Right renal cortex interstitium (tissue), 3 donors: ENCODE results near the gene CGB8. TPM values are rescaled to one million over a fixed set of nuclear protein-coding genes. Genes with fewer than 3 reads are reported as not detected.
"Not testable (repeated sequence)": the region's sequence is repeated elsewhere in the genome, so short reads cannot be mapped to it uniquely, and the experiment has no call there.

Experiments
- DNase-seq, 3 donors: peaks; one replicate each; pipeline ENCODE4 v3.0.0-alpha.2; 2013; ENCODE audit warnings: low read depth in 3 of 3, low spot score in 2 of 3
- polyA plus RNA-seq, 3 donors: library from polyadenylated mRNA; unstranded; fragments of 120-200 nt; gene quantifications; one replicate each; pipeline ENCODE4 v1.2.1, GENCODE V29; 2013; ENCODE audit not compliant: insufficient read length in 3 of 3

CGB8 gene
- polyA plus RNA-seq, 3 donors = not detected

DNA sequence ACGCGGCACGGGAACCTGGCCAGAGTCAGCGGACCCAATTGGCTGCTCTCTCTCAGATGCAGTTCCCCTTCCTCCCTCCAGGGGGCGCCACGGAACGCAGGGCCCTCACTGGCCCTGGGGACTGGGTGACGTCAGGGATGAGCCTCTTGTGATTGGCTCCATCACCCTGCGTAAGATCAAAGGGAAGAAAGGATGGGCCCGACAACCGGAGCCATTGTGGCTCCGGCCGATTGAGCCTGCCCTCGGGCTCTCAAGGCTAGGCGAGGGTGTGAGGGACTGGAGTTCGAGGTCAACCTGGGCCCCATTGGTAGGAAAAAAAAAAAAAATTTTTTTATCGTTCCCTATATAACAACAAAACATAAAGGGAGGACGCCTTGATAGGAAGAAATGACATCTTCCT, 12.1 kb downstream of the CGB8 start, which contains the start of gene CGB1:
CGB1 (minus strand) TSS at position 81 of the 400 bp plus-strand sequence. CDS start 184 bp downstream, outside the sequence.
- not testable (repeated sequence) for DNase-seq

DNA sequence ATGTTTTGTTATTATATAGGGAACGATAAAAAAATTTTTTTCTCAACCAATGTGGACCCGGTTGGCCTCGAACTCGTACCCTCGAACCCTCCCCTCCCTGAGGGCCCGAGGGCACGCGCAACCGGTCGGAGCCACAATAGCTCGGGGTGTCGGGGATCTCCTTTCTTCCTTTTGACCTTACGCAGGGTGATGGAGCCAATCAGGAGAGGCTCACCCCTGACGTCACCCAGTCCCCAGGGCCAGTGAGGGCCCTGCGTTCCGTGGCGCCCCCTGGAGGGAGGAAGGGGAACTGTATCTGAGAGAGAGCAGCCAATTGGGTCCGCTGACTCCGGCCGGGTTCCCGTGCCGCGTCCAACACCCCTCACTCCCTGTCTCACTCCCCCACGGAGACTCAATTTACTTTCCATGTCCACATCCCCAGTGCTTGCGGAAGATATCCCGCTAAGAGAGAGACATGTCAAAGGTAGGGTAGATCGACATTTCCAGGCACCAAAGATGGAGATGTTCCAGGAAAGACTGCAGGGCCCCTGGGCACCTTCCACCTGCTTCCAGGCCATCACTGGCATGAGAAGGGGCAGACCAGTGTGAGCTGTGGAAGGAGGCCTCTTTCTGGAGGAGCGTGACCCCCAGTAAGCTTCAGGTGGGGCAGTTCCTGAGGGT, 17.1 kb downstream of the CGB8 start, which contains the start of gene CGB2:
CGB2 (plus strand) TSS at position 249 of the 660 bp plus-strand sequence; CDS start at position 455, 206 bp downstream.
- DNase-seq = not testable (repeated sequence)

GRCh38 chr19:49030323-49030722, 18.6 kb downstream of the CGB8 start:
- DNase-seq = not testable (repeated sequence)

DNA sequence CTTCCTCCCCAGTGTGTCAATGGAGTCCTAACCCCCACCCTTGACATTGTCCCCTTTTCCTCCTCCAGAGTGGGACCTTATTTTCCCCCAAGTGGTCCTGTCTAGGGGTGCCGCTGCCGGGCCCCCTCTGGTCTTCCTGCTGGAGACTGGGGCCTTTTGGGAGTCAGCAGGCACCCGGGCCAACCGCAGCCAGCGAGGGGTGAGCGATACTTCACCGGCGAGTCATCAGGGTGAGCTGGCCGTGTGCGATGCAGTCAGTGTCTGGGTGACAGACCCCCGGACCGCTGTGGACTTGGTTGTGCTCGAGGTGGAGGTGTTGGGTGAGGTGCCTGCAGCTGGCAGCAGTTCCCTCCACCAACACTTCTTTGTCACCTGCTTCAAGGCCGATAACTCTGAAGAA, 19.2 kb downstream of the CGB8 start:
- not testable (repeated sequence) for DNase-seq

DNA sequence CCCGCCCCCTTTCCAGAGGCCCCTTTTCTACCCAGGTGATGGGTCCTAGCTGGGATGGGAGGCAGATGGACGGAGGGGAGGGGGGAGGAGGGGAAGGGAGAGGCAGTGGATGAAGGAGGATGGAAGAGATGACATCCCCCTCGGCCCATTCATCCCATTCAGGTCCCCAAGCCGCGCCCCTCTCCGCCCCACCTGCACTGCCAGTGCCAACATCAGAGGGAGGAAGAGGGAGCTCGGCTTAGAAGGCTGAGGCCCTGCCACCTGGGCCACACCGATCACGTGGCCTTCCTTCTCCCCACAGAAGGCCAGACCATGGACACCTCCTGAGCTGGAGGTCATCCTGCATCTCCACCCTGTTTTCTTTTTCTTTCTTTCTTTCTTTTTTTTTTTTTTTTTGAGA, 20.2 kb downstream of the CGB8 start:
- DNase-seq = not testable (repeated sequence)

- DNase-seq = not testable (repeated sequence)
Measured at GRCh38 chr19:49025599-49025998, 23.3 kb downstream of the CGB8 start.

DNA sequence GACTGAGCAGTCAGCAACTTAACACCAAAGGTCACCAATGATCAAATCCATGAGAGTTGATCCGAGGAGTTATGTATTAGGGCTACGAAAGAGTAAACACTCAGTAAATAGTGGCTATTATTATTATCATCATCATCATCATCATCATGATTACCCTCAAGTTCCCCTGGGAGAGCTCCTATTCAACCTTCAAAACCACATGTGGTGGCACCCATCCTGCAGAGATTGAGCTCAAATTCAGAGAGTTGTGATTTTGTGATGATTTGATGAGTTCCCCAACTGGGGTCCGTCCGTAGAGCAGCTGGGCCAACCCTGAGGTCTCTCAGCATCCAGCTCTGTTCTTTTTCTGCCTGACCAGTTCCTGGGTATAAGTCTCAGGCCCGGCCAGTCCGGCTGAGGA, 23.8 kb downstream of the CGB8 start:
- not testable (repeated sequence) for DNase-seq

- not testable (repeated sequence) for DNase-seq
Measured at GRCh38 chr19:49024233-49024632, 24.7 kb downstream of the CGB8 start, which contains the start of gene CGB3. Gene CGB3 (minus strand): TSS chr19:49024333. CDS start chr19:49023971, 362 bp downstream.

DNA sequence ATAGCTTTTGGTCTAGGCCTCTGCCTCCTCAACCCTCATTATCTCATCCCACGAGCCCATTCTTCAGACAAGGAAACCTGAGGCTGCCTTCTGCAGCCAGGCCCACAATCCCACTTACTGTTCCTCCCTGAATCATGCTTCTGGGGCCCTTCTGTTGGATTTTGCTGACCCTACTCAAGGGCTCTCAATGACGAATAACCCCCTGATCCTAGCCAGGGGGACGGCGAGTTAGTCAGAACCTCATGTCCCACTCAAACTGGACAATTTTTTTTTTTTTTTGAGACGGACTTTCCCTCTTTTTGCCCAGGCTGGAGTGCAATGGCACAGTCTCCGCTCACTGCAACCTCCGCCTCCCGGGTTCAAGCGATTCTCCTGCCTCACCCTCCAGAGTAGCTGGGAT, 26.8 kb downstream of the CGB8 start:
- no peak for DNase-seq

DNA sequence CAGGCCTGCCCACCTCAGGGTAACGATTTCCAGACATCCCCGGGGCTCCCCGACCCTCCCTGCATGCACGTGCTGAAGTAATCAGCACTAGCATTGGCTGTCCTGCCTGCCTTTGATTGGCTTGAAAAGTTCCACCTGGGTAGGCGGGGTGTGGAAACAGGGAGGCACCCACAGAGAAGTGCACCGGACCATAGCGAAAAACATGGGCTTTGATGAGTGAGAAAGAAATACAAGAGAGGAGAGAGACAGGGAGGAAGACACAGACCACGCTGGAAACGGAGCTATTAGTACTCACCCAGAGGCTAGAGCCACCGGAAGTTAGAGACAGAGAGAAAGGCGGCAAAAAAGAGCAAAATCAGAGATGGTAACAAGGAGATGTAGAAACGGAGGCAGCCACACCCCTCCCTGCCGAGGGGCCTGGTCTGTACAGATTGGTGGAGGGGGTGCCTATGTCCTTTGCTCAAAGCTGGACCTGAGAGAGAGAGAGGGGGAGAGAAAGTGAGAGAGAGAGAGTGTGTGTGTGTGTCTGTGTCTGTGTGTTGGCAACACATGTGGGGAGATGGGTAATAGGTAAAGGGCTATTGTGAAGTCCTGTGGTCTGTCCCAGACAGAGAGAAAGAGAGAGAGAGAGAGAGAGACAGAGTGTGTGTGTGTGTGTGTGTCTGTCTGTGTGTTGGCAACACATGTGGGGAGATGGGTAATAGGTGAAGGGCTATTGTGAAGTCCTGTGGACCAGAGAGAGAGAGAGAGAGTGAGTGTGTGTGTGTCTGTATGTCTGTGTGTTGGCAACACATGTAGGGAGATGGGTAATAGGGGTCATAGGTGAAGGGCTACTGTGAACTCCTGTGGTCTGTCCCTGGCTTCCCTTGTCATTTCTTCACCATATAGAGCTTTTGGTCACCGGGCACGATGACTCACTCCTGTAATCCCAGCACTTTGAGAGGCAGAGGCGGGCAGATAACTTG, 27.7 kb downstream of the CGB8 start:
- DNase-seq = no peak

DNA sequence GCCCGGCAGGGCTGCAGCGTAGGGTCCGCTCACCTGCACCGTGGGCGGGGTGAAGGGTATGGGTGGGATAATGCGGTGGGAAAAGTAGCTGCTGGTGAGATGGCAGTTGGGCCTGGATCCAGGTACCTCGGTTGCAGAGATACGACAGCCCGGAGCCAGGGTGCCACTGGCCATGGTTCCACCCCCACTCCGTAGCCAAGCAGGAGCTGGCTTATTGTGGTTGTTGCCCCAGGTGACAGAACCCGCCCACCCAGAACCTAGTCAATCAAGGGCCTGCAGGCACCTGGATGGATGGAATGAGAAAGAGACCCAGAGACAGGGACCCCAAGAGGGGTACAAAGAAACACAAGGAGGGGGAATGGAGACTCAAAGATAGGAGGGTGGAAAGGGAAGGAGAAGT, 28.6 kb downstream of the CGB8 start:
- DNase-seq = no peak

DNA sequence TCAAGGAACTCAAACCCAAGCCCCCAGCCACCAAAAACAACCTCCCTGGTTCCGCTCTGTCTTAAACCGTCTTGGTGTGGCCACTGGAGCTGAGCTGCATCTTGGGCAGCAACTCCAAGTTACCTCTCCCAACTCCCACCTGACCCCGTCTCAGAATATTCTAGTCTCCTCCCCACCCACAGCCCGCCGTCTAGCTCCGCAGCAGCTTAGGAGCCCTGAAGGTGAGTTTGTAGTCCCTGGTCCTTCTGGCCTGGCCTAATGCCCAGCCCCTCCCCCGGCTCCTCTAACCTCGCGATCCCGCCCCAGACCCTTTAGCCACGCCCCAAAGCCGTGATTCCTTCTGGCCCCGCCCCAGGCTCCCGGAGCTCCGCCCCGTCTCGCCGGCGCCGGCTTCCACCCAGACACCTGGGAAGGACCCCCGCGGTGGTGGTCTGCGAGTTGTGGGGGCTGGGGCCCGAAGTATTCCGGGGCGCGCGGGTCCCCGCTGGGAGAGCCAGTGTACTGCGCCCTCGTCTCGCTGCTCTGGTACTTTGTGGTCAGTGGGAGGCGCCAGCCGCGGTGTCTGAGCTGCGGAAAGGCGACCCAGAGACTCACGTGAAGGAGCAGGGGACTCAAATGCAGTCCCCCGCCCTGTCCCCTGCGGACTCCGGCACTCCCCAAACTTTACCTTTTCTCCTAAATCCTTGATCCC, 29.5 kb downstream of the CGB8 start:
- DNase-seq = no peak

DNA sequence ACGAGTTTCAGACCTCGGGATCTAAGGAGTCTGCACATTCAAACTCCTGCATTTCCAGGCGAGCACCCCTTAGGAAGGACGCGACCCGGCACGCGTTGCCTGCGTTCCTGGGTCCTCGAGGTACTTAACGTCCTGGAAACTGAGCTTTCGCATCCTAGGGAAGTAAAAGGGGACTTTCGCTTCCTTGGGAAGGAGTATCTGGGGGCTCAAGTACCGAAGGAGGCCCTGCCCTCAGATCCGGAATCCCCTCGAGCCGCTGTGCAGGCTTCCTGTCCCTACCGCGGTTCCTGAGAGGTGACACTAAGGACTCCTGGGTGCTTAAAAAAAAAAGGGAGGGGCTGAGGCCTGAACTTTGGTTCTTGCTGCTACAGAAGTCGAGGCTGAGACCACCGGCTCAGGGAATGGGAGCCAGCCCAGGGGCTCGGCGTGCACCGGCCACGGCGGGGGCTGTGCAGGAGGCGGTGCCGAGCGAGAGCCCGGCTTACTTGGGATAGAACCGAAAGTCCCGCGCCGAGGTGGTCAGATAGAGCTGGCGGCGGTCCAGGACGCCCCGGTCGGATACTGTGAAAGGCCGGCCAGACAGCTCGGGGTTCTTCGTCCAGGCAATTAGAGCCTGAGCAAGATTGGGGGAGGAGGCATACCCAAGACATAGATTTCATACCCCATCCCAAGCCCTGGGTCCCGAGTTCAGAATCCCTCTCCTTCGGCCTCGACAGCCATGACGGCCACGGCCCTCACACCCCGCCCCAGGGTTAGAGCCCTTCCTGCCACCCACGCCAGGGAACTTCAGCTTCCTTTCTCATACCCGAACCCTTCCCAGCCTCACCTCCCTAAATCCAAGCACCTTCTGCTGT, 30.3 kb downstream of the CGB8 start:
- DNase-seq = not testable (repeated sequence)

GRCh38 chr19:49017666-49018351, 31.1 kb downstream of the CGB8 start:
- DNase-seq = no peak

DNA sequence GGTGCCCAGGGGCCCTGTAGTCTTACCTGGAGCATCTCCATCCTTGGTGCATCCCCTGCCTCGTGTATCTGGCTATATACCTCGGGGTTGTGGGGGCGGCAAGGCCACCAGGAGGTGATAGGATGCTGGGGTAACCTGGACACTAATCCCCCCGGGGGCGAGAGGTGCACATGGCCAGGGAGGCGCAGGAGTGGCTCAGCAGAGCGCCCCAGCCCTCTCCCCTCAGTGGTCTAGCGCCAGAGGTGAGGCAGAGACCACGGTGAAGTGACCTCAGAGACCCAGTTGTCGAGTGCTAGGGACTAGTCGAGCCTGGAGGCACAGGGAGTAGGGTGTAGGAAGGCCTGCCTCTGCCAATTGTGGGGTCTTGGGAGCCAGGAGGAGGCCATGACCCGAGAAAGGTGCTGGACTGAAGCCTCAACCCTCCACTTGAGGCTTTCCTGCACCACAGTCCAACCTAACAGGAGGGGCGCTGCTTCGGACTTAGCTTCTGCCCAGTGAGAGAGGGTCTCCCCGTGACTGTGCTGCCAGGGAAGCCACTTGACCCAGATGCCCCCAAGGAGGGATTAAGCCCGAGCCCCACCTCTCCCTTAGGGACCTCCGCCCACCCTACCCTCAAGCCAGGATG, 31.8 kb downstream of the CGB8 start, which contains the start of gene LHB:
LHB (minus strand) TSS at position 51 of the 625 bp plus-strand sequence; CDS start at position 41, 10 bp downstream.
- no peak for DNase-seq

DNA sequence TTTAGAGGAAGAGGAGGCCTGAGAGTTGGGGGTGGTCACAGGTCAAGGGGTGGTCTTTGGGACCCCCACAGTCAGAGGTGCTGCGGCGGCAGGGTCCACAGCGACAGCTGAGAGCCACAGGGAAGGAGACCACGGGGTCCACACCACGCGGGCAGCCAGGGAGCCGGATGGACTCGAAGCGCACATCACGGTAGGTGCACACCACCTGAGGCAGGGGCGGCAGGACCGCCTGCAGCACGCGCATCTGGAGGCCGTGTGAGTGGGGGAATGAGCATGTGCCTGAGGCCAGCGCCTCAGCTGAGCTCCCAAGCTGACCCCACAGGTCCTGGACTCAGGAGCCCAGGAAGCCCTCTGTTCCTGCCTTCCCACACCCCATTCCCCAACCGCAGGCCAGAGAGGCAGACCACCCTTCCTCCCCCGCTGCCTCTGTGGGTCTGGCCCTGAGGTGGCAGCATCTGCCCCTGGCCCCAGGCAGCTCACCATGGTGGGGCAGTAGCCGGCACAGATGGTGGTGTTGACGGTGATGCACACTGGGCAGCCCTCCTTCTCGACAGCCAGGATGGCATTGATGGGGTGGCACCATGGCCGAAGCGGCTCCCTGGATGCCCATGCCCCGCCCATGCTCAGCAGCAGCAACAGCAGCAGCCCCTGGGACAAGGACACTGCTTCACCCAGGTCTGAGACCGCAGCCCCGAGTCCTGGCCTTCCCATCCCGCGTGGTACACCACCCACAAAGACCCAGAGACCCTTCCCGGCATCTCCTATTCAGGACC, 32.7 kb downstream of the CGB8 start:
- DNase-seq = no peak

- no peak for DNase-seq
Measured at GRCh38 chr19:49014870-49015255, 34.0 kb downstream of the CGB8 start.
